Ovary (tissue), 9 donors: Measurements from ENCODE around the gene C4BPA. TPM values are rescaled to one million over a fixed set of nuclear protein-coding genes. Genes with fewer than 3 reads are reported as not detected.

ENCODE experiments used
- DNase-seq, 5 donors: peaks; one replicate each; pipeline ENCODE4 v3.0.0-alpha.2; 2019 to 2020
- H3K27ac ChIP-seq, 2 donors: fragments of 200-600 bp; one replicate each; pipeline versions ENCODE4 v1.5.1 to v1.8.0; 2019 to 2022
- H3K27me3 ChIP-seq: fragments of 200-600 bp; one replicate; pipeline ENCODE4 v1.8.0; 2022
- H3K36me3 ChIP-seq: fragments of 200-600 bp; sonication (generic); one replicate; pipeline ENCODE4 v1.5.1; 2019
- H3K4me1 ChIP-seq: one replicate; pipeline ENCODE4 v1.8.1; 2013; ENCODE audit warnings: mild to moderate bottlenecking, moderate library complexity; ENCODE audit not compliant: insufficient read depth
- H3K4me3 ChIP-seq: fragments of 200-600 bp; sonication (generic); one replicate; pipeline ENCODE4 v1.5.1; 2017
- H3K9me3 ChIP-seq, 2 donors: fragments of 200-600 bp in 1 of 2; sonication (generic) in 1 of 2; one replicate each; pipeline versions ENCODE4 v1.5.1 to v1.8.1; 2013 to 2019; ENCODE audit warnings: mild to moderate bottlenecking in 1 of 2, moderate library complexity in 1 of 2
- CTCF ChIP-seq, 3 donors: fragments of 450-650 bp in 2 of 3; fragments of 200-600 bp in 1 of 3; IDR thresholded peaks; one replicate each; pipeline versions ENCODE4 v1.5.1 to v1.8.0; 2016 to 2022; ENCODE audit warnings: antibody characterized with exemption in 3 of 3, mild to moderate bottlenecking in 1 of 3
- EP300 ChIP-seq: sonication (generic); formaldehyde crosslinking; IDR thresholded peaks from one replicate; pipeline ENCODE4 v1.6.1; 2017; ENCODE audit warnings: antibody characterized with exemption
- POLR2A ChIP-seq: fragments of 450-650 bp; IDR thresholded peaks from one replicate; pipeline ENCODE4 v1.6.1; 2017; ENCODE audit warnings: antibody characterized with exemption, mild to moderate bottlenecking, moderate library complexity
- WGBS, 3 donors: extraction: QIAGEN DNeasy Blood & Tissue Kit in 1 of 3; methylation state at CpG; one replicate each; pipeline versions ENCODE4 v1.1.5 to v1.1.7; 2013 to 2017; 5-methylcytosine and 5-hydroxymethylcytosine counted together
- intact Hi-C, 4 donors: fragments of 100-400 bp; cut with DNase I; formaldehyde crosslinking; loops; one replicate each; pipeline versions ENCODE4 v1.11.0 to v1.15.1; 2022 to 2023
- polyA plus RNA-seq, 2 donors: library from polyadenylated mRNA; stranded (reverse); fragments of 200-250 nt in 1 of 2; fragments of 350-450 nt in 1 of 2; fragmentation: Illumina TruSeq in 1 of 2; extraction: RNeasy Lipid Tissue Mini Kit (QIAGEN cat#74804) in 1 of 2; gene quantifications; one replicate each; pipeline ENCODE4 v1.2.3, GENCODE V29; 2013 to 2014
- total RNA-seq, 7 donors: library from RNA; depleted of rRNA in 2 of 7; stranded (reverse); fragments of >200 nt in 2 of 7; fragmentation: NEBNext Ultra II Directional in 3 of 7; extraction: Animal tissue kit (Norgen Biotek cat#: 25700) in 3 of 7; gene quantifications; one replicate each; pipeline versions ENCODE4 v1.1.0 to v1.2.4, GENCODE V29; 2016 to 2023
- donor health status: DM: no; HTN: no; CAD: no; lungs with moderate emphysema.
- donor health status: DM: no; HTN: no; CAD: no.
- donor health status: Bipolar disorder and iron deficiency.
- donor health status: DM: yes; HTN: yes; CAD: no.
- donor health status: DM: no; HTN: no; CAD: no.
- donor health status: DM: yes; HTN: yes; CAD: no.

Gene C4BPA
- total and polyA plus RNA-seq, 9 donors: 0.23 to 3.5 (median 1.1) TPM

DNA sequence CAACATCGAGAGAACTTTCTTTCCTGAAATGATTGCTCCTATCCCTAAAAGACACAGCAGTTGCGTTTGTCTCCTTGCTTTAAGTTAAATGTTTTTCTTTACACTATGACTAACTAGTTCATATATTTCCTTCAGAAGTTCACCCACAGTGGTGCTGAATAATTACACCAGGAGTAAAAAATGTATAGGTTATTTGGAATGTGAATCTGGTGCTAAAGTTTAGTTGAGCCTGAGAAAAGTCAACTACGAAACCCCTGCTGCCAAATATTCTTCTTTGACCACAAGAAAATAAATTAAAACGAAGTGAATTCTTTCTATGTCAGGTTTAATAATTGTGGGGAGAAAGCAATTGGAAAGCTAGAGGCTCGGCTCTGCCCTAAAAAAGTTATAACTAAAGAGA, 52.8 kb downstream of the C4BPA start:
- no peaks in the 10 kb centered on the region for H3K36me3 ChIP-seq
- WGBS, 3 donors: 90 to 95% (median 90%) methylated on average over 5 of the region's 5 CpGs
- H3K27ac ChIP-seq: no peak overlapping the region
- no peaks in the 10 kb centered on the region for H3K9me3 ChIP-seq
- H3K4me1 ChIP-seq: no peaks in the 10 kb centered on the region
- intact Hi-C loops: no loop called here
- no peak for TF ChIP-seq POLR2A
- no peak for TF ChIP-seq EP300
- TF ChIP-seq CTCF (IDR thresholded peaks at IDR 0.05): no peak
- no peak for DNase-seq
- H3K4me3 ChIP-seq: no peak overlapping the region
- H3K27me3 ChIP-seq: no peaks in the 10 kb centered on the region

GRCh38 chr1:207164086-207164485, 60.1 kb downstream of the C4BPA start:
- WGBS, 3 donors: 92 to 100% (median 97%) methylated on average over 1 of the region's 1 CpG
- no peak for TF ChIP-seq POLR2A
- TF ChIP-seq CTCF (IDR thresholded peaks at IDR 0.05): no peak
- no peak for TF ChIP-seq EP300
- H3K27ac ChIP-seq: no peak overlapping the region
- H3K36me3 ChIP-seq: no peaks in the 10 kb centered on the region
- no peaks in the 10 kb centered on the region for H3K4me1 ChIP-seq
- no peaks in the 10 kb centered on the region for H3K27me3 ChIP-seq
- intact Hi-C loops: no loop called here
- DNase-seq: no peak
- no peak overlapping the region for H3K4me3 ChIP-seq
- no peaks in the 10 kb centered on the region for H3K9me3 ChIP-seq

DNA sequence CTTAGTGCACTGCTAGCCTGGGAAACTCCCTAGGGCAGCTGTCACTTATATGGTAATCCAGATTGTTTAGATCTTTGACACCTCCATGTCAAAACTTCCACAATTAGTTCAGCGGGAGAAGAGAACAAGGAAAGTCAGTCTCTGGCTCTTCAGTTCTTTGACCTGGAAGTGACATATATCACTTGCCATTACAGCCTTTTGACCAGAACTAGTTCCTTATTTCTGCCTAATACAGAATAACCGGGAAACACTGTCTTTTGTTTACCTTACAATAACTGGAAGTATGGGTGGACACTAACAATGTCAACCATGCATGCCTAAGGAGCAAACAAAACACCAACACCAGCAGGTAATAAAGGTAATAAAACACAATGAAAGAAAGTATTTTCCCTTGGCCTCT, 68.3 kb downstream of the C4BPA start:
- intact Hi-C loops: no loop called here
- Histone ChIP-seq H3K36me3 (no peaks in the 10 kb centered on the region), H3K27ac (no peak overlapping the region), H3K9me3 (no peaks in the 10 kb centered on the region), H3K4me1 (no peaks in the 10 kb centered on the region), H3K27me3 (no peaks in the 10 kb centered on the region), H3K4me3 (no peak overlapping the region)
- DNase-seq: no peak
- 80 to 84% (median 82%) methylated on average over 2 of the region's 2 CpGs for WGBS, 3 donors
- TF ChIP-seq CTCF (IDR thresholded peaks at IDR 0.05): no peak

DNA sequence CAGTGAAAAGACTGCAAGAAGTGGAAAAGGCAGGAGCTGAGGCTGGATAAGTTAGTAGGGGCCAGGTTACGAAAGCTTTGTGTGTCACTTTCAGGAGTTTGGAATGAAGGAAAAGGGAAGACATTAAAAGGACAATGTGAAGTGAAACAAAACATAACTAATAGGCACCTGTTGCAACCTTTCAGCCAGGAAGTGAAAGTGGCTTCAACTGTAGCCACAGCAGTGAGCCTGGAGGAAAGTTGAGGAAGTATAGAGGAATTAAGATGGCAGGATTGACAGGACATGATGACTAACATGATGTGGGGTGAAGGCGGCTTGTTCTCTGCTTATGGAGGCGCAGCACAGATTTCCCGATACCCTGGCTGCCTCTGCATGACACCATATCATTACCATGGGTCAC, 68.9 kb downstream of the C4BPA start:
- H3K27ac ChIP-seq: no peak overlapping the region
- WGBS, 3 donors: 89 to 98% (median 97%) methylated on average over 4 of the region's 4 CpGs
- H3K4me1 ChIP-seq: no peaks in the 10 kb centered on the region
- no peak overlapping the region for H3K4me3 ChIP-seq
- no peak for DNase-seq
- no peaks in the 10 kb centered on the region for H3K36me3 ChIP-seq
- H3K27me3 ChIP-seq: no peaks in the 10 kb centered on the region
- TF ChIP-seq POLR2A (no peak), CTCF (IDR thresholded peaks at IDR 0.05) (no peak), EP300 (no peak)
- no peaks in the 10 kb centered on the region for H3K9me3 ChIP-seq
- intact Hi-C loops: no loop called here

- intact Hi-C loops: no loop called here
- no peak overlapping the region for H3K27ac ChIP-seq
- no peak for DNase-seq
- 93 to 98% (median 95%) methylated on average over 4 of the region's 4 CpGs for WGBS, 3 donors
- no peaks in the 10 kb centered on the region for H3K36me3 ChIP-seq
- H3K27me3 ChIP-seq: no peaks in the 10 kb centered on the region
- H3K4me3 ChIP-seq: no peak overlapping the region
- no peaks in the 10 kb centered on the region for H3K4me1 ChIP-seq
- H3K9me3 ChIP-seq: no peaks in the 10 kb centered on the region
- TF ChIP-seq POLR2A: no peak
- TF ChIP-seq CTCF (IDR thresholded peaks at IDR 0.05): no peak
- no peak for TF ChIP-seq EP300
Measured at GRCh38 chr1:207173396-207173795, 69.4 kb downstream of the C4BPA start.
